ENCODE data around the gene CUX1. TPM values are rescaled to one million over a fixed set of nuclear protein-coding genes. Genes with fewer than 3 reads are reported as not detected.
"Not testable (repeated sequence)": the region's sequence is repeated elsewhere in the genome, so short reads cannot be mapped to it uniquely, and the experiment has no call there.

The CUX1 gene
- total and polyA plus RNA-seq, 2 donors (not counting 1 experiment from before 2014, with no cell fraction given), result 22.7 to 38.1 TPM

DNA sequence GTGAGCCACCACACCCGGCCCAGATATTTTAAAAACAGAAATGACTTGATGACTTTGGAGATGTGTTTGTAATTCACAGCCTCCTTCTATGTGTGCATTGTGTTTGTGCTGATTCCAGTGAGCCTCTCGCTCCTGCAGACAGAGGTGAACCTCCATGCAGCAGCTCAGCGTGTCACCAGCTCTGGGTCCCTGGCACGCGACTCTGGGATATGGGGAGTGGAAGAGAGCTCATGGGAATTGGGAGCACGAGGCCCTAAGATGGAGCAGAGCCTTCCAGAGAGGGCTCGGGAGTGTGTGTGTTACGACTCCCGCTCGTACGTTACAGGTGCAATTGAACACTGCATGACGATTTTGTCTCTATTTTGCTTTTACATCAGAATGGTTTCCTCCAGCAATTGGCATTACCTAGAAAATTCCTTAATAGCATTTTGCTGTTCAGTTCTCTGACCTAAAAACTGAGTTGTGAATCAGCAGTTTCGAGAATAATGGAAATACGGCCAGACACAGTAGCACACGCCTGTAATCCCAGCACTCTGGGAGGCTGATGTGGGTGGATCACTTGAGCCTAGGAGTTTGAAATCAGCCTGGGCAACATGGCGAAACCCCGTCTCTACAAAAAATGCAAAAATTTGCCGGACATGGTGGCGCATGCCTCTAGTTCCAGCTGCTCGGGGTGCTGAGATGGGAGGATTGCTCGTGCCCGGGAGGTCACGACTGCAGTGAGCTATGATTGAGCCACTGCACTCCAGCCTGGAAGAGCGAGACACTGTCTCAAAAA lies 204.6 kb downstream of the CUX1 start:
- H3K9ac ChIP-seq (ENCODE audit: insufficient read depth, low read length), result no peak overlapping the region

DNA sequence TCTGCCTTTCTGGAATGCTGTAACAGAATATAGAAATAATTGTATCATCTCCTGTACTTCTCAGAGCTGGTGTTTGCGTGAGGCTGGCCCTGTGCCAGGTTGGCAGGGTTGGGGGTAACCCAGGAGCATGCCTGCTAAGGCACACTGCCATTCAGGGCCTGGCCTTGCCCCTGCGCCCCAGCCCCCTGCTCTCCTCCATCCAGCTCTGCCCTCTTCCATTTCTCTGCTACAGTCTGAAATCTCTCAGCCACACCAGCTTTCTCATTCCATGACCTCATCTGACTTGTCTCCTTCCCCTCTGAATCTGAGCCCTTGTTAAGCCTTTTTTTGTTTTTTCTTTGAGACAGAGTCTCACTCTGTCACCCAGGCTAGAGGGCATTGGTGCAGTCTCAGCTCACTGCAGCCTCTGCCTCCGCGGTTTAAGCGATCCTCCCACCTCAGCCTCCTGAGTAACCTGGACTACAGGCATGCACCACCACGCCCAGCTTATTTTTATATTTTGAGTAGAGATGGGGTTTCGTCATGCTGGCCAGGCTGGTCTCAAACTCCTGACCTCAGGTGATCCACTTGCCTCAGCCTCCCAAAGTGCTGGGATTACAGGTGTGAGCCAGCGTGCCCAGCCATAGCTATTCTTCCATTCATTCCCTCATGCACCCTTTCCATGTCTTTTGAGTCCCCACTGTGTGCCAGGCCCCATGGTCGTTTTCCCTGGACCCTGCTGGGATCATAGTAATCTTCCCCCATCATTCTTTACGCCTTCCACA lies 206.8 kb downstream of the CUX1 start:
- Histone ChIP-seq H3K4me3 (replicated peaks in 1 of 4; ENCODE audit: control extremely low read depth in 1 of 4, insufficient read depth in 1 of 4, low read depth in 3 of 4, low read length in 4 of 4) (no peak overlapping the region), H2AFZ (ENCODE audit: low read length) (no peak overlapping the region), H3K36me3 (ENCODE audit: control insufficient read depth, insufficient read depth, low read length) (no peaks in the 10 kb centered on the region), H3K4me2 (ENCODE audit: extremely low read depth, insufficient read depth, low read length) (no peak overlapping the region), H3K27ac (ENCODE audit: insufficient read depth, low read length) (no peak overlapping the region), H3K9me3 (ENCODE audit: control insufficient read depth, insufficient read depth, low read depth, low read length) (no peaks in the 10 kb centered on the region), H3K4me1 (ENCODE audit: control insufficient read depth, extremely low read depth, insufficient read depth, low read length) (no peaks in the 10 kb centered on the region), H3K27me3 (ENCODE audit: control insufficient read depth, insufficient read depth, low read length) (no peaks in the 10 kb centered on the region), H3K9ac (ENCODE audit: insufficient read depth, low read length) (no peak overlapping the region), H3K79me2 (ENCODE audit: control insufficient read depth, insufficient read depth, low read length) (no peaks in the 10 kb centered on the region), H4K20me1 (ENCODE audit: control insufficient read depth, extremely low read depth, insufficient read depth, low read length) (no peaks in the 10 kb centered on the region)
- DNase-seq (ENCODE audit: low read depth in 2 of 2), result no peak
- TF ChIP-seq, protein P1, sequence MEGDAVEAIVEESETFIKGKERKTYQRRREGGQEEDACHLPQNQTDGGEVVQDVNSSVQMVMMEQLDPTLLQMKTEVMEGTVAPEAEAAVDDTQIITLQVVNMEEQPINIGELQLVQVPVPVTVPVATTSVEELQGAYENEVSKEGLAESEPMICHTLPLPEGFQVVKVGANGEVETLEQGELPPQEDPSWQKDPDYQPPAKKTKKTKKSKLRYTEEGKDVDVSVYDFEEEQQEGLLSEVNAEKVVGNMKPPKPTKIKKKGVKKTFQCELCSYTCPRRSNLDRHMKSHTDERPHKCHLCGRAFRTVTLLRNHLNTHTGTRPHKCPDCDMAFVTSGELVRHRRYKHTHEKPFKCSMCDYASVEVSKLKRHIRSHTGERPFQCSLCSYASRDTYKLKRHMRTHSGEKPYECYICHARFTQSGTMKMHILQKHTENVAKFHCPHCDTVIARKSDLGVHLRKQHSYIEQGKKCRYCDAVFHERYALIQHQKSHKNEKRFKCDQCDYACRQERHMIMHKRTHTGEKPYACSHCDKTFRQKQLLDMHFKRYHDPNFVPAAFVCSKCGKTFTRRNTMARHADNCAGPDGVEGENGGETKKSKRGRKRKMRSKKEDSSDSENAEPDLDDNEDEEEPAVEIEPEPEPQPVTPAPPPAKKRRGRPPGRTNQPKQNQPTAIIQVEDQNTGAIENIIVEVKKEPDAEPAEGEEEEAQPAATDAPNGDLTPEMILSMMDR (conservative IDR thresholded peaks at IDR 0.05 in 1 of 2, IDR thresholded peaks at IDR 0.05 in 1 of 2; ENCODE audit: low read depth in 1 of 2, low read length in 2 of 2), result no peak
- TF ChIP-seq EZH2 (IDR thresholded peaks at IDR 0.05; ENCODE audit: low read length, missing control alignments), result no peak

More for the DNA sequence above, 204.6 kb downstream of the CUX1 start:
- no peaks in the 10 kb centered on the region for H3K4me1 ChIP-seq (ENCODE audit: control insufficient read depth, extremely low read depth, insufficient read depth, low read length)
- no peak overlapping the region for H3K4me3 ChIP-seq (replicated peaks in 1 of 4; ENCODE audit: control extremely low read depth in 1 of 4, insufficient read depth in 1 of 4, low read depth in 3 of 4, low read length in 4 of 4)
- H3K4me2 ChIP-seq (ENCODE audit: extremely low read depth, insufficient read depth, low read length), result no peak overlapping the region
- TF ChIP-seq EZH2 (IDR thresholded peaks at IDR 0.05; ENCODE audit: low read length, missing control alignments), result no peak
- TF ChIP-seq, protein P1 (conservative IDR thresholded peaks at IDR 0.05 in 1 of 2, IDR thresholded peaks at IDR 0.05 in 1 of 2; ENCODE audit: low read depth in 1 of 2, low read length in 2 of 2), result no peak
- DNase-seq (ENCODE audit: low read depth in 2 of 2), result no peak
- no peaks in the 10 kb centered on the region for H3K36me3 ChIP-seq (ENCODE audit: control insufficient read depth, insufficient read depth, low read length)
- H2AFZ ChIP-seq (ENCODE audit: low read length), result no peak overlapping the region
- no peaks in the 10 kb centered on the region for H3K27me3 ChIP-seq (ENCODE audit: control insufficient read depth, insufficient read depth, low read length)
- H3K27ac ChIP-seq (ENCODE audit: insufficient read depth, low read length), result no peak overlapping the region
- no peaks in the 10 kb centered on the region for H4K20me1 ChIP-seq (ENCODE audit: control insufficient read depth, extremely low read depth, insufficient read depth, low read length)
- H3K9me3 ChIP-seq (ENCODE audit: control insufficient read depth, insufficient read depth, low read depth, low read length), result no peaks in the 10 kb centered on the region
- H3K79me2 ChIP-seq (ENCODE audit: control insufficient read depth, insufficient read depth, low read length), result no peaks in the 10 kb centered on the region

DNA sequence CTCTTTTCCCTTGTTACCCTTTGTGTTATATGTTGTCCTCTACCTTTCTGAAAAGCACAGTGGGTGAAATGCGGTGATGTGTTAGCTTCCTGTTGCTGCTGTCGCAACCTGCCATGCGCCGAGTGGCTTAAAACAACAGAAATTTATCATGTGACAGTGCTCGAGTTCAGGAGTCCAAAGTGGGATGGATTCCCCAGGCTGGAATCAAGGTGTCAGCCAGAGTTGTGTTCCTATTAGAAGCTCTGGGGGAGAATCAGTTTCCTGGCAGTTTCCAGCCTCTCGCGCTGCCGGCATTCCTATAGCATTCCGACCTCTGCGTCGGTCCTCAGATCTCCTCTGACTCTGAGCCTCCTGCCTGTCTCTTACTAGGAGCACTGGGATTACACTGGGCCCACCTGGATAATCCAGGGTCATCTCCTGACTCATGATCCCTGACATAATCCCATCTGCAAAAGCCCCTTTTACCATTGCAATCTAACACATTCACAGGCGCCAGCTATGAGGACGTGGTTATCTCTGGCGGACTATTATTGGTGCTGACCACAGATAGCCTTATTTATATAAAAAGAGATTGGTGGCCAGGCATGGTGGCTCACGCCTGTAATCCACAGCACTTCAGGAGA lies 207.5 kb downstream of the CUX1 start:
- no peak overlapping the region for H2AFZ ChIP-seq (ENCODE audit: low read length)
- no peaks in the 10 kb centered on the region for H3K9me3 ChIP-seq (ENCODE audit: control insufficient read depth, insufficient read depth, low read depth, low read length)
- H3K36me3 ChIP-seq (ENCODE audit: control insufficient read depth, insufficient read depth, low read length), result no peaks in the 10 kb centered on the region
- H4K20me1 ChIP-seq (ENCODE audit: control insufficient read depth, extremely low read depth, insufficient read depth, low read length), result no peaks in the 10 kb centered on the region
- TF ChIP-seq, protein P1 (conservative IDR thresholded peaks at IDR 0.05 in 1 of 2, IDR thresholded peaks at IDR 0.05 in 1 of 2; ENCODE audit: low read depth in 1 of 2, low read length in 2 of 2), result no peak
- TF ChIP-seq EZH2 (IDR thresholded peaks at IDR 0.05; ENCODE audit: low read length, missing control alignments), result no peak
- no peak overlapping the region for H3K4me3 ChIP-seq (replicated peaks in 1 of 4; ENCODE audit: control extremely low read depth in 1 of 4, insufficient read depth in 1 of 4, low read depth in 3 of 4, low read length in 4 of 4)
- H3K79me2 ChIP-seq (ENCODE audit: control insufficient read depth, insufficient read depth, low read length), result no peaks in the 10 kb centered on the region
- no peak overlapping the region for H3K9ac ChIP-seq (ENCODE audit: insufficient read depth, low read length)
- no peak for DNase-seq (ENCODE audit: low read depth in 2 of 2)
- no peaks in the 10 kb centered on the region for H3K4me1 ChIP-seq (ENCODE audit: control insufficient read depth, extremely low read depth, insufficient read depth, low read length)
- no peak overlapping the region for H3K4me2 ChIP-seq (ENCODE audit: extremely low read depth, insufficient read depth, low read length)
- H3K27me3 ChIP-seq (ENCODE audit: control insufficient read depth, insufficient read depth, low read length), result no peaks in the 10 kb centered on the region
- H3K27ac ChIP-seq (ENCODE audit: insufficient read depth, low read length), result no peak overlapping the region

DNA sequence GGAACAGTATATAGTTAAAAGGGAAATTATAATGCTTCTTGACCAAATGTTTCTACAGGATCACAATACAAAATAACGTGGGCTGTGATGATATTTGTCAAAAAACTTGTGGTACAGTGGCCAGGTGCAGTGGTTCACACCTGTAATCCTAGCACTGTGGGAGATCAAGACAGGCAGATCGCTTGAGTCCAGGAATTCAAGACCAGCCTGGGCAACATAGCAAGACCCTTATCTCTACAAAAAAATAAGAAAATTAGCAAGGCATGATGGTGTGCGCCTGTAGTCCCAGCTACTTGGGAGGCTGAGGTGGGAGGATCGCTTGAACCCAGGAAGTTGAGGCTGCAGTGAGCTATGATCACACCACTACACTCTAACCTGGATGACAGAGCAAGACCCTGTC lies 208.4 kb downstream of the CUX1 start:
- H3K9me3 ChIP-seq (ENCODE audit: control insufficient read depth, insufficient read depth, low read depth, low read length); H3K79me2 ChIP-seq (ENCODE audit: control insufficient read depth, insufficient read depth, low read length); H3K4me2 ChIP-seq (ENCODE audit: extremely low read depth, insufficient read depth, low read length); H2AFZ ChIP-seq (ENCODE audit: low read length); H4K20me1 ChIP-seq (ENCODE audit: control insufficient read depth, extremely low read depth, insufficient read depth, low read length); H3K27ac ChIP-seq (ENCODE audit: insufficient read depth, low read length); H3K36me3 ChIP-seq (ENCODE audit: control insufficient read depth, insufficient read depth, low read length); H3K4me3 ChIP-seq (replicated peaks in 1 of 4; ENCODE audit: control extremely low read depth in 1 of 4, insufficient read depth in 1 of 4, low read depth in 3 of 4, low read length in 4 of 4); DNase-seq (ENCODE audit: low read depth in 2 of 2); H3K27me3 ChIP-seq (ENCODE audit: control insufficient read depth, insufficient read depth, low read length); H3K9ac ChIP-seq (ENCODE audit: insufficient read depth, low read length); H3K4me1 ChIP-seq (ENCODE audit: control insufficient read depth, extremely low read depth, insufficient read depth, low read length): not testable (repeated sequence)

All from fibroblast of lung (primary cell).